GM18867 (cell line): ENCODE results near the gene NDST1.

ENCODE experiments used
- ATAC-seq: cut with Tn5 transposase; IDR thresholded peaks from one replicate; pipeline ENCODE4 v1.9.1; 2021; ENCODE audit warnings: mild to moderate bottlenecking, moderate library complexity; ENCODE audit not compliant: unreplicated experiment

The NDST1 gene

GRCh38 chr5:150583541-150584225 is 75.8 kb downstream of the NDST1 start:
- ATAC-seq = no peak

GRCh38 chr5:150584556-150585335 is 76.8 kb downstream of the NDST1 start:
- no peak for ATAC-seq

- ATAC-seq = no peak
Observed at GRCh38 chr5:150585781-150586341, 77.9 kb downstream of the NDST1 start.

- ATAC-seq = no peak
Observed at GRCh38 chr5:150587016-150587415, 79.1 kb downstream of the NDST1 start.

GRCh38 chr5:150587856-150588595 is 80.1 kb downstream of the NDST1 start:
- ATAC-seq = no peak

GRCh38 chr5:150588596-150588890 is 80.6 kb downstream of the NDST1 start:
- ATAC-seq = no peak

GRCh38 chr5:150589862-150590601 is 82.1 kb downstream of the NDST1 start:
- ATAC-seq = peak; percentile 64

GRCh38 chr5:150590979-150591695 is 83.2 kb downstream of the NDST1 start:
- ATAC-seq = no peak

GRCh38 chr5:150593593-150593992 is 85.7 kb downstream of the NDST1 start:
- no peak for ATAC-seq

GRCh38 chr5:150593996-150594395 is 86.1 kb downstream of the NDST1 start:
- ATAC-seq = no peak

- no peak for ATAC-seq
Observed at GRCh38 chr5:150595466-150596031, 87.6 kb downstream of the NDST1 start.

GRCh38 chr5:150596313-150596712 is 88.4 kb downstream of the NDST1 start:
- no peak for ATAC-seq

GRCh38 chr5:150596826-150597225 is 88.9 kb downstream of the NDST1 start:
- ATAC-seq = no peak

GRCh38 chr5:150598006-150598405 is 90.1 kb downstream of the NDST1 start:
- no peak for ATAC-seq

- ATAC-seq = no peak
Observed at GRCh38 chr5:150598821-150599273, 90.9 kb downstream of the NDST1 start.

GRCh38 chr5:150599281-150599680 is 91.3 kb downstream of the NDST1 start:
- no peak for ATAC-seq

GRCh38 chr5:150599917-150600511 is 92.1 kb downstream of the NDST1 start:
- no peak for ATAC-seq

GRCh38 chr5:150600616-150601490 is 92.9 kb downstream of the NDST1 start:
- ATAC-seq = no peak
